Measurements from ENCODE around the gene LPP.

Gene LPP

GRCh38 chr3:188557235-188557634, 403.3 kb downstream of the LPP start:
- no peak for DNase-seq (ENCODE audit: low spot score)

- DNase-seq (ENCODE audit: low spot score): no peak
Measured at GRCh38 chr3:188558343-188559071, 404.6 kb downstream of the LPP start.

- no peak for DNase-seq (ENCODE audit: low spot score)
Measured at GRCh38 chr3:188559072-188559429, 405.1 kb downstream of the LPP start.

GRCh38 chr3:188559856-188560255, 405.9 kb downstream of the LPP start:
- DNase-seq (ENCODE audit: low spot score): no peak

- DNase-seq (ENCODE audit: low spot score): no peak
Measured at GRCh38 chr3:188562144-188562543, 408.2 kb downstream of the LPP start.

GRCh38 chr3:188567478-188568195, 413.7 kb downstream of the LPP start:
- no peak for DNase-seq (ENCODE audit: low spot score)

GRCh38 chr3:188568736-188569135, 414.8 kb downstream of the LPP start:
- no peak for DNase-seq (ENCODE audit: low spot score)

GRCh38 chr3:188571531-188572095, 417.7 kb downstream of the LPP start:
- no peak for DNase-seq (ENCODE audit: low spot score)

GRCh38 chr3:188573291-188573940, 419.5 kb downstream of the LPP start:
- no peak for DNase-seq (ENCODE audit: low spot score)

- DNase-seq (ENCODE audit: low spot score): no peak
Measured at GRCh38 chr3:188573956-188574355, 420.0 kb downstream of the LPP start.

- DNase-seq (ENCODE audit: low spot score): no peak
Measured at GRCh38 chr3:188574885-188575284, 420.9 kb downstream of the LPP start.

- no peak for DNase-seq (ENCODE audit: low spot score)
Measured at GRCh38 chr3:188575501-188575900, 421.5 kb downstream of the LPP start.

- no peak for DNase-seq (ENCODE audit: low spot score)
Measured at GRCh38 chr3:188577539-188577938, 423.6 kb downstream of the LPP start.

- peak; percentile 29 for DNase-seq (ENCODE audit: low spot score)
Measured at GRCh38 chr3:188578576-188579363, 424.8 kb downstream of the LPP start.

- DNase-seq (ENCODE audit: low spot score): no peak
Measured at GRCh38 chr3:188580223-188580622, 426.3 kb downstream of the LPP start.

GRCh38 chr3:188580659-188581058, 426.7 kb downstream of the LPP start:
- DNase-seq (ENCODE audit: low spot score): no peak

- DNase-seq (ENCODE audit: low spot score): no peak
Measured at GRCh38 chr3:188581365-188581764, 427.4 kb downstream of the LPP start.

- DNase-seq (ENCODE audit: low spot score): no peak
Measured at GRCh38 chr3:188581792-188582191, 427.8 kb downstream of the LPP start.

GRCh38 chr3:188583341-188584161, 429.6 kb downstream of the LPP start:
- DNase-seq (ENCODE audit: low spot score): no peak

GRCh38 chr3:188584162-188584529, 430.2 kb downstream of the LPP start:
- DNase-seq (ENCODE audit: low spot score): no peak

- DNase-seq (ENCODE audit: low spot score): no peak
Measured at GRCh38 chr3:188584958-188585689, 431.2 kb downstream of the LPP start.

Data from hepatic stellate cell (primary cell).